Colonic mucosa (tissue), 4 donors: ENCODE data around the gene APBB3. TPM values are rescaled to one million over a fixed set of nuclear protein-coding genes. Genes with fewer than 3 reads are reported as not detected.
A peak's percentile ranks its signal among the peaks of the same experiment; 100 is the strongest.

Experiments used
- DNase-seq: peaks from one replicate; pipeline ENCODE4 v3.0.0-alpha.2; 2020
- H3K27ac ChIP-seq: fragments of 200-600 bp; one replicate; pipeline ENCODE4 v1.8.0; 2021
- H3K27me3 ChIP-seq: fragments of 200-600 bp; one replicate; pipeline ENCODE4 v1.8.0; 2021
- H3K36me3 ChIP-seq: fragments of 200-600 bp; one replicate; pipeline ENCODE4 v1.8.0; 2021
- H3K4me1 ChIP-seq: fragments of 200-600 bp; one replicate; pipeline ENCODE4 v1.8.0; 2021; ENCODE audit warnings: mild to moderate bottlenecking
- H3K4me3 ChIP-seq: fragments of 200-600 bp; one replicate; pipeline ENCODE4 v1.8.0; 2021
- H3K9ac ChIP-seq, 2 donors: one replicate each; pipeline ENCODE4 v1.7.0; 2013; ENCODE audit warnings: control low read depth in 2 of 2, low read depth in 2 of 2, low read length in 2 of 2
- H3K9me3 ChIP-seq: fragments of 200-600 bp; one replicate; pipeline ENCODE4 v1.8.0; 2021
- intact Hi-C: fragments of 100-400 bp; cut with DNase I; formaldehyde crosslinking; loops from one replicate; pipeline ENCODE4 v1.14.1; 2022
- total RNA-seq, 2 donors: library from RNA; stranded (reverse); fragmentation: NEBNext Ultra II Directional in 1 of 2; extraction: Animal tissue kit (Norgen Biotek cat#: 25700) in 1 of 2; gene quantifications; one replicate each; pipeline ENCODE4 v1.2.1, GENCODE V29; 2021
- TF ChIP-seq, protein P1 (sequence below): fragments of 200-600 bp; IDR thresholded peaks from one replicate; pipeline ENCODE4 v1.8.0; 2022; ENCODE audit warnings: antibody characterized with exemption, mild to moderate bottlenecking
- donor health status: healthy.
- donor health status: DM: no; HTN: no; CAD: no.
- donor health status: DM: no; HTN: no; CAD: no.

APBB3 gene
- total RNA-seq, 2 donors from 2014 or later, result 11.0 to 17.0 TPM

DNA sequence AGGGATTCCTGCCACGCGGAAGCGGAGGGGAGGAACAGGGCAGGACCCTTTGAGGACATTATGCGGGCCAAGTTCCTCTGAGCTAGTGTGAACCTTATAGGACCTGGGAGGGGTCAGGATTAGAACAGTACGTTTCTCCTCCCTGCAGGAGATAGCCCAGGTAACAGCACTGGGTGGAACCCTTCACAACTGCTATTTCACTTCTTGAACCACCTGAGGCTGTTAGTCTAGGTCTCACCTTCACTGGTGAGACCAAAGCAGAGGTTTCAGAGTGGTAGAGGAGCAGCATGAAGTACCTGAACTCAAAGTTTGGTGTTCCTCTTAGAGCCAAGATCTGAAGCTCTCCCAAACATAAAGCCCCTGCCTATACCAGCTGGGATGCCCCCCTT is 16.1 kb downstream of the APBB3 start:
- intact Hi-C loops, result loop anchor here (10.0 kb wide), 2 partner anchors 157 to 173 kb away; partner anchors contain the start of gene ZMAT2
- no peaks in the 10 kb centered on the region for H3K9me3 ChIP-seq
- H3K27me3 ChIP-seq, result no peaks in the 10 kb centered on the region
- TF ChIP-seq, protein P1, sequence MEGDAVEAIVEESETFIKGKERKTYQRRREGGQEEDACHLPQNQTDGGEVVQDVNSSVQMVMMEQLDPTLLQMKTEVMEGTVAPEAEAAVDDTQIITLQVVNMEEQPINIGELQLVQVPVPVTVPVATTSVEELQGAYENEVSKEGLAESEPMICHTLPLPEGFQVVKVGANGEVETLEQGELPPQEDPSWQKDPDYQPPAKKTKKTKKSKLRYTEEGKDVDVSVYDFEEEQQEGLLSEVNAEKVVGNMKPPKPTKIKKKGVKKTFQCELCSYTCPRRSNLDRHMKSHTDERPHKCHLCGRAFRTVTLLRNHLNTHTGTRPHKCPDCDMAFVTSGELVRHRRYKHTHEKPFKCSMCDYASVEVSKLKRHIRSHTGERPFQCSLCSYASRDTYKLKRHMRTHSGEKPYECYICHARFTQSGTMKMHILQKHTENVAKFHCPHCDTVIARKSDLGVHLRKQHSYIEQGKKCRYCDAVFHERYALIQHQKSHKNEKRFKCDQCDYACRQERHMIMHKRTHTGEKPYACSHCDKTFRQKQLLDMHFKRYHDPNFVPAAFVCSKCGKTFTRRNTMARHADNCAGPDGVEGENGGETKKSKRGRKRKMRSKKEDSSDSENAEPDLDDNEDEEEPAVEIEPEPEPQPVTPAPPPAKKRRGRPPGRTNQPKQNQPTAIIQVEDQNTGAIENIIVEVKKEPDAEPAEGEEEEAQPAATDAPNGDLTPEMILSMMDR, result no peak
- peak overlapping the region; percentile 93 for H3K27ac ChIP-seq
- H3K4me1 ChIP-seq, result peaks cover 22% of the 10 kb centered on the region
- peaks cover 13% of the 10 kb centered on the region for H3K36me3 ChIP-seq
- peak overlapping the region; percentile 32 for H3K4me3 ChIP-seq
- peak; percentile 81 for DNase-seq
- H3K9ac ChIP-seq, result peak overlapping the region; percentile 75 to 89

GRCh38 chr5:140547508-140548299 is 16.7 kb downstream of the APBB3 start, which contains the start of gene EIF4EBP3:
Gene EIF4EBP3, plus strand, starts transcription at chr5:140547662. Its CDS starts 76 bp downstream, at chr5:140547738.
- H3K9ac ChIP-seq, result peak within 1 kb of the TSS; percentile 75 to 89
- no peaks in the 10 kb centered on the region for H3K9me3 ChIP-seq
- TF ChIP-seq, protein P1, result peak; percentile 47
- H3K27ac ChIP-seq, result peak within 1 kb of the TSS; percentile 93
- H3K36me3 ChIP-seq, result peaks cover 13% of the 10 kb centered on the region
- peaks cover 22% of the 10 kb centered on the region for H3K4me1 ChIP-seq
- peak within 1 kb of the TSS; percentile 32 for H3K4me3 ChIP-seq
- intact Hi-C loops, result loop anchor here (10.0 kb wide), 2 partner anchors 157 to 173 kb away; partner anchors contain the start of gene ZMAT2
- no peaks in the 10 kb centered on the region for H3K27me3 ChIP-seq
- peak; percentile 98 for DNase-seq

- DNase-seq, result peak; percentile 41
Observed at GRCh38 chr5:140546851-140547507, 17.4 kb downstream of the APBB3 start.

GRCh38 chr5:140545606-140546005 is 18.8 kb downstream of the APBB3 start:
- Histone ChIP-seq H3K27ac (no peak overlapping the region), H3K9me3 (no peaks in the 10 kb centered on the region), H3K4me3 (no peak overlapping the region), H3K9ac (no peak overlapping the region), H3K4me1 (peaks cover 22% of the 10 kb centered on the region), H3K36me3 (peaks cover 3% of the 10 kb centered on the region), H3K27me3 (no peaks in the 10 kb centered on the region)
- DNase-seq, result no peak
- TF ChIP-seq, protein P1, result no peak
- intact Hi-C loops, result loop anchor here (10.0 kb wide), 2 partner anchors 159 to 171 kb away; partner anchors contain the start of gene ZMAT2

More at GRCh38 chr5:140546851-140547507, 17.4 kb downstream of the APBB3 start:
- intact Hi-C loops, result loop anchor here (10.0 kb wide), 2 partner anchors 158 to 172 kb away; partner anchors contain the start of gene ZMAT2
- Histone ChIP-seq H3K4me3 (no peak overlapping the region), H3K27me3 (no peaks in the 10 kb centered on the region), H3K27ac (peak overlapping the region; percentile 93), H3K9me3 (no peaks in the 10 kb centered on the region), H3K9ac (peak overlapping the region; percentile 46 to 89), H3K4me1 (peaks cover 22% of the 10 kb centered on the region), H3K36me3 (peaks cover 12% of the 10 kb centered on the region)
- TF ChIP-seq, protein P1, result no peak

- Histone ChIP-seq H3K36me3 (peaks cover 9% of the 10 kb centered on the region), H3K9me3 (no peaks in the 10 kb centered on the region), H3K27me3 (no peaks in the 10 kb centered on the region), H3K27ac (no peak overlapping the region), H3K4me1 (peaks cover 22% of the 10 kb centered on the region), H3K4me3 (no peak overlapping the region), H3K9ac (no peak overlapping the region)
- intact Hi-C loops, result loop anchor here (10.0 kb wide), 2 partner anchors 160 to 170 kb away; partner anchors contain the start of gene ZMAT2
- TF ChIP-seq, protein P1, result no peak
- DNase-seq, result no peak
Observed at GRCh38 chr5:140544986-140545385, 19.4 kb downstream of the APBB3 start.
